NT2/D1 (cell line): ENCODE data around the gene CPXM2.

Source experiments
- SUZ12 ChIP-seq: IDR thresholded peaks from 2 replicates; pipeline ENCODE4 v1.6.1; 2011; ENCODE audit not compliant: insufficient read length, insufficient read depth; ENCODE audit errors: extremely low read depth
- YY1 ChIP-seq: IDR thresholded peaks from 2 replicates; pipeline ENCODE4 v1.6.1; 2011; ENCODE audit not compliant: insufficient read length, insufficient read depth
- ZNF274 ChIP-seq: IDR thresholded peaks from 2 replicates; pipeline ENCODE4 v1.6.1; 2011; ENCODE audit warnings: mild to moderate bottlenecking, low read depth, low read length

GRCh38 chr10:123885406-123886170 is 6.0 kb downstream of the CPXM2 start:
- TF ChIP-seq ZNF274 (no peak), SUZ12 (no peak), YY1 (no peak)
